ENCODE results near the gene ACOT11. TPM values are rescaled to one million over a fixed set of nuclear protein-coding genes. Genes with fewer than 3 reads are reported as not detected.
A peak's percentile ranks its signal among the peaks of the same experiment; 100 is the strongest.
"Not testable (repeated sequence)": the region's sequence is repeated elsewhere in the genome, so short reads cannot be mapped to it uniquely, and the experiment has no call there.

ACOT11 gene
- total RNA-seq, 1 donor from 2014 or later: 3.4 TPM

DNA sequence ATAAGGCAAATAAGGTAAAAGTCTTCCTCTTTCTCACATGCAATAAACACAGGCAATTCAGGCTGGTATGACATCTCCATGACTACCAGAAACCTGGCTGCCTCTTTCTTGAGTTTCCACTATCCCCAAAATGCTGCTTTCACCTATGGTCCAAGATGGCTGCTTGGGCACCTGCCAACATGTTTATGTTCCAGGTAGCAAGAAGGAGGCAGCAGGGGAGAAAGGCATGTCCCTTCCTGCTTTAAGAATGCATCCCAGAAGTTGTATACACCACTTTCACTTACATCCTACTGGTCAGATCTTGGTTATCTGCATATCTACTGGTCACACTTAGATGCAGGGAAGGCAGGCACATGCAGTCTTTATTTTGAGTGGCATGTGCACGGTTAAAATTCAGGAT lies 19.4 kb upstream of the ACOT11 start:
- H3K4me3 ChIP-seq (ENCODE audit: low read depth, low read length): no peak overlapping the region
- H3K36me3 ChIP-seq (ENCODE audit: control insufficient read depth, insufficient read depth, low read length): no peaks in the 10 kb centered on the region
- H3K27me3 ChIP-seq (ENCODE audit: control insufficient read depth, insufficient read depth, low read length): no peaks in the 10 kb centered on the region
- TF ChIP-seq, protein P1, sequence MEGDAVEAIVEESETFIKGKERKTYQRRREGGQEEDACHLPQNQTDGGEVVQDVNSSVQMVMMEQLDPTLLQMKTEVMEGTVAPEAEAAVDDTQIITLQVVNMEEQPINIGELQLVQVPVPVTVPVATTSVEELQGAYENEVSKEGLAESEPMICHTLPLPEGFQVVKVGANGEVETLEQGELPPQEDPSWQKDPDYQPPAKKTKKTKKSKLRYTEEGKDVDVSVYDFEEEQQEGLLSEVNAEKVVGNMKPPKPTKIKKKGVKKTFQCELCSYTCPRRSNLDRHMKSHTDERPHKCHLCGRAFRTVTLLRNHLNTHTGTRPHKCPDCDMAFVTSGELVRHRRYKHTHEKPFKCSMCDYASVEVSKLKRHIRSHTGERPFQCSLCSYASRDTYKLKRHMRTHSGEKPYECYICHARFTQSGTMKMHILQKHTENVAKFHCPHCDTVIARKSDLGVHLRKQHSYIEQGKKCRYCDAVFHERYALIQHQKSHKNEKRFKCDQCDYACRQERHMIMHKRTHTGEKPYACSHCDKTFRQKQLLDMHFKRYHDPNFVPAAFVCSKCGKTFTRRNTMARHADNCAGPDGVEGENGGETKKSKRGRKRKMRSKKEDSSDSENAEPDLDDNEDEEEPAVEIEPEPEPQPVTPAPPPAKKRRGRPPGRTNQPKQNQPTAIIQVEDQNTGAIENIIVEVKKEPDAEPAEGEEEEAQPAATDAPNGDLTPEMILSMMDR (IDR thresholded peaks at IDR 0.05; ENCODE audit: insufficient read depth, low read length, severe bottlenecking): no peak
- peak; percentile 73 for FAIRE-seq
- DNase-seq (ENCODE audit: low read depth): peak; percentile 59

DNA sequence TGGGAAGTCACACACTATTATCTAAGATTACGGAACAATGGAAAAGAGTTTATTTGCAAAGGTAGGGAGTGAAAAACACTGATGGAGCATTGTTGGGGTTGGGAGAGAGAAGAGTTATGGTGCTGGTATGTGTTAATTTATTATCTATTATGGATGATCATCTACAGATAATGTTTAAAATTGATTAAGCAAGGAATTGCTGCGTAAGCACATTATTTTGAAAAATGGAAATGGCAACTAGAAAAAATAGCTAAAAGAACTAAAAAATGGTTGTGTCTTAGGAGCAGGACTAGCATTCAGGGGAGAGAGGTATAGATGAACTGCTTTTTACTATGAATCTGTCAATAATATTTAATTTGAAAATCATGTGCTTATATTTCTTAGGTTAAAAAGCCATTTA lies 16.0 kb upstream of the ACOT11 start:
- no peak for DNase-seq (ENCODE audit: low read depth)
- FAIRE-seq: no peak
- Histone ChIP-seq H3K27me3 (ENCODE audit: control insufficient read depth, insufficient read depth, low read length) (no peaks in the 10 kb centered on the region), H3K36me3 (ENCODE audit: control insufficient read depth, insufficient read depth, low read length) (no peaks in the 10 kb centered on the region), H3K4me3 (ENCODE audit: low read depth, low read length) (no peak overlapping the region)
- TF ChIP-seq, protein P1 (IDR thresholded peaks at IDR 0.05; ENCODE audit: insufficient read depth, low read length, severe bottlenecking): no peak

DNA sequence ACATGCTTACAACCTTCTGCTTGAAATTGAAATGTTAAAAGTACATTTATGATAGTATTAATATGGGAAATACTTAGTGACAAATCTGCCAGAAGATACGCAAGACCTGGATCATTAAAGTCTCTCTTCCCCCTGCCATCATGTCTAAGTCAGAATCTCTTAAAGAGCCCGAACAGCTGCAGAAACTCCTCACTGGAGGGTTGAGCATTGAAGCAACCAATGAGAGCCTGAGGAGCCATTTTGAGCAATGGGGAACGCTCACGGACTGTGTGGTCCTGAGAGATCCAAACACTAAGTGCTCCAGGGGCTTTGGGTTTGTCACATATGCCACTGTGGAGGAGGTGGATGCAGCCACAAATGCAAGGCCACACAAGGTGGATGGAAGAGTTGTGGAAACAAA lies 11.4 kb upstream of the ACOT11 start:
- not testable (repeated sequence) for DNase-seq (ENCODE audit: low read depth); H3K27me3 ChIP-seq (ENCODE audit: control insufficient read depth, insufficient read depth, low read length); FAIRE-seq

DNA sequence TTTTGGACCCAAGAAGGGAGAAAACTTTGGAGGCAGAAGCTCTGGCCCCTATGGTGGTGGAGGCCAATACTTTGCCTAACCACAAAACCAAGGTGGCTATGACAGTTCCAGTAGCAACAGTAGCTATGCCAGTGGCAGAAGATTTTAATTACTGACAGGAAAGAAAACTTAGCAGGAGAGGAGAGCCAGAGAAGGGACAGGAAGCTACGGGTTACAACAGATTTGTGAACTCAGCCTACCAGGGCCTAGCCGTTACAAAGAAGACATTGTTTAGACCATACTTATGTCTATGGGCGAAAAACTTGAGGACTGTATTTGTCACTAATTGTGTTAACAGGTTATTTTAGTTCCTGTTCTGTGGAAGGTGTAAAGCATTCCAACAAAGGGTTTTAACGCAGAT lies 10.4 kb upstream of the ACOT11 start:
- H3K36me3 ChIP-seq (ENCODE audit: control insufficient read depth, insufficient read depth, low read length): no peaks in the 10 kb centered on the region
- H3K4me3 ChIP-seq (ENCODE audit: low read depth, low read length): no peak overlapping the region
- FAIRE-seq (no peak), DNase-seq (ENCODE audit: low read depth) (peak; percentile 10)
- TF ChIP-seq, protein P1 (IDR thresholded peaks at IDR 0.05; ENCODE audit: insufficient read depth, low read length, severe bottlenecking): no peak
- H3K27me3 ChIP-seq (ENCODE audit: control insufficient read depth, insufficient read depth, low read length): no peaks in the 10 kb centered on the region

More for the DNA sequence above, 11.4 kb upstream of the ACOT11 start:
- H3K4me3 ChIP-seq (ENCODE audit: low read depth, low read length); H3K36me3 ChIP-seq (ENCODE audit: control insufficient read depth, insufficient read depth, low read length): not testable (repeated sequence)

DNA sequence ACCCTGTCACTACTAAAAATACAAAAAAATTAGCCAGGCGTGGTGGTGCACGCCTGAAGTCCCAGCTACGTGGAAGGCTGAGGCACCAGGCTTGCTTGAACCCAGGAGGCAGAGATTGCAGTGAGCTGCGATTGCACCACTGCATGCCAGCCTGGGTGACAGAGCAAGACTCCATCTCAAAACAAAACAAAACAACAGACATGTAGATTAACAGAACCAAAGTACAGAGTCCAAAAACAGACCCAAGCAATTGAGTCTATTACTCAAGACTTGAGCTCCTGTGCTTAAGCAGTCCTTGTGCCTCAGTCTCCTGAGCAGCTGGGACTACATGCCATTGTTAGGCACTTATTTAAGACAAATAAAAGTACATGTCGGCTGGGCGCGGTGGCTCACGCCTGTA lies 9.5 kb upstream of the ACOT11 start:
- TF ChIP-seq, protein P1 (IDR thresholded peaks at IDR 0.05; ENCODE audit: insufficient read depth, low read length, severe bottlenecking): no peak
- Histone ChIP-seq H3K36me3 (ENCODE audit: control insufficient read depth, insufficient read depth, low read length) (no peaks in the 10 kb centered on the region), H3K4me3 (ENCODE audit: low read depth, low read length) (no peak overlapping the region), H3K27me3 (ENCODE audit: control insufficient read depth, insufficient read depth, low read length) (no peaks in the 10 kb centered on the region)
- no peak for FAIRE-seq
- DNase-seq (ENCODE audit: low read depth): no peak

DNA sequence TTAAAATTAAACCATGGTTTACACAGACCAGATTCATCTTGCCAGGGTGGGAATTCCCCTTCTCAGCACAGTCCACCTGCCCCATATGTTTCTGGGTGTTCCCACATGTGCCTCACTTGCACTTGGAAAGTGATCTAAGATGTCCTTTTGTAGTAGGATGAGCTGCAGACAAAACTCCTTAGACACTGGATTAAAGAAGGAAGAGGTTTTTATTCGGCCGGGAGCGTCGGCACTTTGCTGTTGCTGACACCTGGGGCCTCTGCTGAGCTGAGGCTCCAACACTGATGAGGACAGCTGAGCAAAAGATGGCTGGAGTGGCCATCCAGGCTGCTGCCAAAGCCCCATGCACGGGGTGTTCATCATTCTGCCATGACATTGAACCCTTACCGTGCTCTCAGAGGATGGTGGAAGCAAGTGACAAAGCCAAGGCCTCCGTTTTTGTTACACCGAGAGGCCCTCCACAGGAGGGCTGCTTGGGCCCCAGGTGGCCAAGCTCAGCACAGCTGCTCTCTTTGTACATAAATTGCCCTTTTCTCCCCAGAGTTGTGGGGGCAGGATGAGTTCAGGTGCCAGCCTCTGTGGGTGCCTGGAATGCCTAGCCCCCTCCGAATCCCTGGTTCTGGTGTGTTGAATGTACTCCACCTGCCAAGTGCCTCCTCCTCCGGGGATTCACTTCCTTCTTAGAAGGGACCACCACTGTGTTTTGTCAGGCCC lies 7.3 kb upstream of the ACOT11 start:
- FAIRE-seq (no peak), DNase-seq (ENCODE audit: low read depth) (no peak)
- no peaks in the 10 kb centered on the region for H3K27me3 ChIP-seq (ENCODE audit: control insufficient read depth, insufficient read depth, low read length)
- H3K4me3 ChIP-seq (ENCODE audit: low read depth, low read length): no peak overlapping the region
- no peaks in the 10 kb centered on the region for H3K36me3 ChIP-seq (ENCODE audit: control insufficient read depth, insufficient read depth, low read length)
- TF ChIP-seq, protein P1 (IDR thresholded peaks at IDR 0.05; ENCODE audit: insufficient read depth, low read length, severe bottlenecking): no peak

All from bronchial epithelial cell (primary cell).